Activated T-helper 2 cell treated with anti-CD3 and anti-CD28 coated beads, Interferon-gamma antibody, Interleukin-2, Interleukin-4, amounts not matched to agents 10 μg/mL and 5 μg/mL and 100 μg/mL, durations not matched to agents 14 hours and 24 hours and 36 hours (primary cell): ENCODE data around the gene DDX51. TPM values are rescaled to one million over a fixed set of nuclear protein-coding genes. Genes with fewer than 3 reads are reported as not detected.

Source experiments
- DNase-seq: peaks from one replicate; pipeline ENCODE4 v3.0.0; 2021; ENCODE audit warnings: low spot score
- H3K27ac Mint-ChIP-seq: one replicate; pipeline ENCODE4 v1.8.0; 2021; ENCODE audit warnings: mixed read lengths
- H3K27me3 Mint-ChIP-seq: one replicate; pipeline ENCODE4 v1.8.0; 2021; ENCODE audit warnings: low read depth, mixed read lengths
- H3K36me3 Mint-ChIP-seq: one replicate; pipeline ENCODE4 v1.8.0; 2021; ENCODE audit warnings: low read depth, mixed read lengths
- H3K4me1 Mint-ChIP-seq: one replicate; pipeline ENCODE4 v1.8.0; 2021; ENCODE audit warnings: low read depth, mixed read lengths
- H3K4me3 Mint-ChIP-seq: one replicate; pipeline ENCODE4 v1.8.0; 2021; ENCODE audit warnings: low read depth, mild to moderate bottlenecking, moderate library complexity, mixed read lengths
- H3K9me3 Mint-ChIP-seq: one replicate; pipeline ENCODE4 v1.8.0; 2021; ENCODE audit warnings: mixed read lengths
- intact Hi-C: fragments of 100-400 bp; cut with micrococcal nuclease; formaldehyde crosslinking; loops from one replicate; pipeline ENCODE4 v1.15.1; 2023
- total RNA-seq: library from RNA; stranded (reverse); gene quantifications from 2 replicates; pipeline ENCODE4 v1.2.3, GENCODE V29; 2022

Gene DDX51
- total RNA-seq, 1 donor from 2014 or later, result 36.7 TPM

DNA sequence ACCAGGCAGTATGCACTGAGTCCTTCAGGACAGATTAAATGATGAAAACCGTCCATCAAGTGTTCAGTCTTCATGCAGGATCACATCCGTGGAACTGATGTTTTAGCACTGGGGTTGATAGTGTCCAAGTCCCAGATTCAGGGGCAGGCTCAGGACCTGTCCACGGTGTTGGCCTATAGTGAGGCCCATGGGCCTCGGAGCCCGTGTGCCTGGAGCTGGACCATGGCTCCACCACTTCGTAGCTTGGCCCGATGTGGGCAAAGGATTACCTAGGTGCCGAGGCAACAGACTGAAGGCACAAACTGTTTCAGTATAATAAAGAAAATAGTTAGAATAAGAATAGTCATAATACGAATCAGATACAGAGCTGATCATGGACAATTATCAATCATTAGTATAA is 41.8 kb downstream of the DDX51 start:
- H3K27ac Mint-ChIP-seq, result no peak overlapping the region
- H3K9me3 Mint-ChIP-seq, result no peaks in the 10 kb centered on the region
- no peak overlapping the region for H3K4me3 Mint-ChIP-seq
- H3K36me3 Mint-ChIP-seq, result peaks cover 27% of the 10 kb centered on the region
- no peaks in the 10 kb centered on the region for H3K27me3 Mint-ChIP-seq
- H3K4me1 Mint-ChIP-seq, result no peaks in the 10 kb centered on the region
- no peak for DNase-seq
- intact Hi-C loops, result no loop called here

DNA sequence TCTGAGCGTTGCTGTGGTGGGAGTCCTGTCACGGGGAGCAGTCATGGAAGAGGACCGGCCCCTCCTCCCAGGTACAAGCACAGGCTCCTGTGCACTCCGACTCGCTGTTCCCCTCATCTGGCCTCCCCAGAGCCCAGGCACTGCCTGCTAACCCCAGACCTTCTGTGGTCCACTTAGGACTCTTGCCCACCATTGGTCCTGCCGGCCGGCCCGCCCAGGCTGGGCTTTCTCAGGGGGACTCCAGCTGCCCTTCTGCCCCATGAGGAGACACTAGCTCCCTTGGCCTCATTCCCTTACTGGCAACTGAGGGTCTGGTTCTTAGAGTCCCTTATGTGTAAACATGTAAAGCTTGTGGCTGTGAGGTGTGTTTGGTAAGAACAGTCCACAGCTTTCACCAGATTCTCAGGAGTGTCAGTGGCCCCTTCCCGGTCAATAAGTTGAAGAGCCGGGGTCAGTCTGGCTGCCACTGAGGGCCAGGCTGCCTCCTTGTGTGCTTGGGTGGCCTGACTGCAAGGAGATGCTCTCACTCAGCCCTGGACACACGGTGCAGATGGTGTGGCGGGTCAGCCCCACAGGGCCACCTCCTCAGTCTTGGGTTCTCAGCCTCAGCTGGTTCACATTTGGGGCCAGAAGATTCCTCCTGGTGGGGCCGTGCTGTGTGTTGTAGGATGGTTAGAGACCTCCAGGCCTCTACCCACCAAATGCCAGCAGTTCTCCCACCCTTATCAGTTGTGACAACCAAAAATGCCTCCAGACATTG is 43.6 kb downstream of the DDX51 start:
- intact Hi-C loops, result no loop called here
- H3K27me3 Mint-ChIP-seq, result no peaks in the 10 kb centered on the region
- H3K4me3 Mint-ChIP-seq, result no peak overlapping the region
- peaks cover 14% of the 10 kb centered on the region for H3K9me3 Mint-ChIP-seq
- H3K4me1 Mint-ChIP-seq, result peaks cover 6% of the 10 kb centered on the region
- DNase-seq, result no peak
- H3K27ac Mint-ChIP-seq, result no peak overlapping the region
- H3K36me3 Mint-ChIP-seq, result peaks cover 38% of the 10 kb centered on the region

DNA sequence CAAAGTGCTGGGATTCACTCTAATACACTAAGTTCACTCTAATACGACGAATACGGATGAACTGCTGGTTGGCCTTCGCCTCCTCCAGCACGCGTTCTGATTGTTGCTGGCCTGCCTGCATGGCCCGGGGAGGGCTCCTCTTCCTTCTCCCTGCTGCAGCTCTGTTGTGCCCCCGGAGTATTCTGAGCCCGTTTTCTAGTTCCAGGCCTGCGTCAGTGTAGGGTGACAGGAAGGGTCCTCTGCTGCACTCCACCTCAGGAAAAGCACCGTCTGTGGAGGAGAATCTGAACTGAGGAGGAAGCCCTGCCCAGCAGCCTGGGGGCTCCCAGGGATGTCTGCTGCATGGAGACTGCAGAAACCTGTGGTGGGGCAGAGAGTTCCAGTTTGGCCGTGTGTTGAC is 44.4 kb downstream of the DDX51 start:
- no peak overlapping the region for H3K4me3 Mint-ChIP-seq
- no peak overlapping the region for H3K27ac Mint-ChIP-seq
- no peak for DNase-seq
- no peaks in the 10 kb centered on the region for H3K27me3 Mint-ChIP-seq
- peaks cover 8% of the 10 kb centered on the region for H3K4me1 Mint-ChIP-seq
- intact Hi-C loops, result no loop called here
- H3K9me3 Mint-ChIP-seq, result peaks cover 16% of the 10 kb centered on the region
- peaks cover 39% of the 10 kb centered on the region for H3K36me3 Mint-ChIP-seq

DNA sequence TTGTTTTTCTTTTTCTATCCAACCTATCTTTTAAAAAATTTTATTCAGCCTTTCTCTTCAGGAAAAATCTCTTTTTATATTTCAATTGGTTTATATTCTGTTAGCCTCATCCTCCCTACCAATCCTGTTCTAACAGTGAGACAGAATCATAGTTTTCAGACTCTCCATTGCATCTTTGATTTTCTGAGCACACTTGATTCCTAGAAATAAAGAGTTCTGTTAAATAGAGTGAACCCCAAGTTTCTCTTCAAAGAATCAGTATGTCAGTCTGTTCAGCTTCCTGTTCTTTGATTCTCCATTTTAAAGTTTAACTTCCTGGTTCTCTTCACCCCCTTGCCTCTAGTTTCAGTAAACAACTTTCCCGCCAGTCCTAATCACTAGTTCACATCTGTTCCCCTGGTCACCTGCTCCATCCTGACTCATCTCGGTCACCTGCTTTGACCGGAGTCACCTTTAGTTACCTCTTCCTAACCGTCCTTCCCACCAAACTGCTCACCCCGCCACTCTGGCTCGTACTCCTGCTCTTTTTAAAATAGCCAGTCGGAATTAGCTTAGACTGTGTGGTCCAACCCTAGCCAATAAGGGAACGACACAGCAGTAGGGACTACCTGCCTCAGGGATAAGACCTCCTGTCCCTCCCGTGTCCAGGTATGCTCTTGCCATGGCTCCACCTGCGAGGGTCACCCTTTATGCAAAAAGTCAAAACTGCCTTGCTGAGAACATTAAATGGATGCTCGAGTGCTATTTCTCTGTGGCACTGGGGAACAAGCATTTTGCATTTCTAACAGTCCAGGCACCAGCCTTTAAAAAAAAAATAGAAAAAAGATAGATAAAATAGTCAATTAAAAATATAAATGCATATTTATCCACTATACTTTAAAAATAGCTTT is 48.4 kb downstream of the DDX51 start:
- Mint-ChIP-seq H3K36me3 (peaks cover 61% of the 10 kb centered on the region), H3K4me1 (peaks cover 8% of the 10 kb centered on the region), H3K27ac (peak overlapping the region; percentile 42), H3K27me3 (no peaks in the 10 kb centered on the region), H3K4me3 (no peak overlapping the region), H3K9me3 (peaks cover 16% of the 10 kb centered on the region)
- no peak for DNase-seq
- intact Hi-C loops, result no loop called here

DNA sequence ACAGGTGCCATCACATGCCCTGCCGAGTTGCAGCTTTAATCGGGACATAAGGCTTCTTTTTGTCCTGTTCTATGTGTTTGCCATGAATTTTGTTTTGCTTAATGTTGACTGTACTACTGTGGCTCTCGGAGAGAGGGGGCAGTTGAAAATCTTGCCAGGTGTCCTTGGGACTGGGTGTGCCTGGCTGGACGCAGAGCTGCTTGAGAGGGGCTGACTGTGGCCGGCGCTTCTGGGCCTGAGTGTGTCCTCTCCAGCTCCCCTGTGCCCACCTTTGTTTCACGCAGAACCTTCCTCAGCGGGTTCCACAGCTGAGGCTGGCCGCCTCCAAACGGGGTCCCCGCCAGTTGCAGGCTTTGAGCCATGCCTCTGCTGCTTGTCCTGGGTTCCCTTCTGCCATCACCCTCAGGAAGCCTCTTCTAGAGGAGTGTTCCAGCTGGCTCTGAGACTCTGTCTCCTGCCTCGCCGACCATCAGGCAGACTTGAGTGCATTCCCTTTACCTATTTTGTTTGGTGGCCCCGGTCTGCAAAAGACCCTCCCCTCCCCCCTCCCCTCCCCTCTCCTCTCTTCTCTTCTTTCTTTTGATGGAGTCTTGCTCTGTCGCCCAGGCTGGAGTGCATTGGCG is 49.7 kb downstream of the DDX51 start:
- Mint-ChIP-seq H3K4me1 (peaks cover 13% of the 10 kb centered on the region), H3K4me3 (no peak overlapping the region), H3K36me3 (peaks cover 66% of the 10 kb centered on the region), H3K27ac (no peak overlapping the region), H3K27me3 (no peaks in the 10 kb centered on the region), H3K9me3 (peaks cover 16% of the 10 kb centered on the region)
- intact Hi-C loops, result no loop called here
- no peak for DNase-seq

DNA sequence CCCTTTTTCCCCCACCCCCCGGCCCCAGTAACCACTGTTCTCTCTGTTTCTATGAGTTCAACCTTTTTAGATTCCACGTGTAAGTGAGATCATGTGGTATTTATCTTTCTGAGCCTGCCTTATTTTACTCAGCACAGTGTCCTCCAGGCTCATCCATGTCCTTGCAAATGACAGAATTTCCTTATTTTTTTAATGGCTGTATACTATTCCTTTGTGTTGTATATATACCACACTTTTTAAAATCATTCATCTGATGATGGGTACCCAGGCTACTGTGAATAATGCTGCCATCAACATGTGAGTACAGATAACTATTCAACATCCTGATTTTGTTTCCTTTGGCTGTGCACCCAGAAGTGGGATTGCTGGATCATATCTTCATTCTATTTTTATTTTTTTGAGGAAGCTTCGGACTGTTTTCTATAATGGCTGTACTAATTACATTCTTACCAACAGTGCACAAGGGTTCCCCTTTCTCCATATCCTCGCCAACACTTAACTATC is 54.7 kb downstream of the DDX51 start:
- Mint-ChIP-seq H3K36me3 (peaks cover 51% of the 10 kb centered on the region), H3K4me1 (peaks cover 18% of the 10 kb centered on the region), H3K27ac (no peak overlapping the region), H3K9me3 (no peaks in the 10 kb centered on the region), H3K4me3 (no peak overlapping the region), H3K27me3 (no peaks in the 10 kb centered on the region)
- DNase-seq, result no peak
- intact Hi-C loops, result loop anchor here (5.0 kb wide), 1 partner anchor 53 kb away; the partner anchor contains the start of genes DDX51 and NOC4L

Other genes with a start within 250 kb of the DDX51 start
- 28.0 and 30.2 TPM in 2 replicates for gene ULK1, start 249.7 kb downstream of the DDX51 start, total RNA-seq
- gene PUS1, start 215.0 kb downstream of the DDX51 start, total RNA-seq, result 71.2 and 79.2 TPM in 2 replicates
- 57.7 and 58.0 TPM in 2 replicates for gene EP400, start 194.4 kb downstream of the DDX51 start, total RNA-seq
- 39.3 and 39.8 TPM in 2 replicates for gene NOC4L, start 138 bp upstream of the DDX51 start, total RNA-seq
- gene GALNT9, start 185.3 kb upstream of the DDX51 start, total RNA-seq, result not detected in 2 replicates